GM23248 (cell line): Measurements from ENCODE around the gene GLRB. TPM values are rescaled to one million over a fixed set of nuclear protein-coding genes. Genes with fewer than 3 reads are reported as not detected.
"Not testable (repeated sequence)": the region's sequence is repeated elsewhere in the genome, so short reads cannot be mapped to it uniquely, and the experiment has no call there.

ENCODE experiments used
- DNase-seq: peaks from one replicate; pipeline ENCODE4 v3.0.0-alpha.2; 2015
- H2AFZ ChIP-seq: fragments of 200-600 bp; sonication (generic); 2 replicates; pipeline ENCODE4 v1.6.1; 2016; ENCODE audit warnings: antibody characterized with exemption
- H3F3A ChIP-seq: fragments of 200-600 bp; sonication (generic); 2 replicates; pipeline ENCODE4 v1.6.1; 2016; ENCODE audit warnings: mild to moderate bottlenecking, antibody characterized with exemption, mixed run types; ENCODE audit not compliant: insufficient read depth
- H3K27ac ChIP-seq: fragments of 200-600 bp; sonication (generic); 2 replicates; pipeline ENCODE4 v1.5.1; 2016; ENCODE audit warnings: mild to moderate bottlenecking
- H3K27me3 ChIP-seq: fragments of 200-600 bp; sonication (generic); replicated peaks from 2 replicates; pipeline ENCODE4 v1.6.1; 2016; ENCODE audit warnings: mild to moderate bottlenecking; ENCODE audit not compliant: insufficient read depth
- H3K36me3 ChIP-seq: fragments of 200-600 bp; sonication (generic); 2 replicates; pipeline ENCODE4 v1.6.1; 2016; ENCODE audit warnings: low read depth, mild to moderate bottlenecking
- H3K4me1 ChIP-seq: fragments of 200-600 bp; sonication (generic); 2 replicates; pipeline ENCODE4 v1.6.1; 2016; ENCODE audit warnings: mild to moderate bottlenecking; ENCODE audit not compliant: insufficient read depth
- H3K4me2 ChIP-seq: fragments of 200-600 bp; sonication (generic); one replicate; pipeline ENCODE4 v1.6.1; 2016; ENCODE audit warnings: mild to moderate bottlenecking; ENCODE audit not compliant: unreplicated experiment
- H3K4me3 ChIP-seq: fragments of 200-600 bp; sonication (generic); 2 replicates; pipeline ENCODE4 v1.5.1; 2016; ENCODE audit warnings: mild to moderate bottlenecking
- H3K79me2 ChIP-seq: fragments of 200-600 bp; sonication (generic); 2 replicates; pipeline ENCODE4 v1.6.1; 2016; ENCODE audit warnings: mild to moderate bottlenecking; ENCODE audit not compliant: insufficient read depth
- H3K9ac ChIP-seq: fragments of 200-600 bp; sonication (generic); 2 replicates; pipeline ENCODE4 v1.6.1; 2016; ENCODE audit warnings: mild to moderate bottlenecking
- H3K9me2 ChIP-seq: fragments of 200-600 bp; sonication (generic); 2 replicates; pipeline ENCODE4 v1.6.1; 2016; ENCODE audit warnings: mixed run types, mild to moderate bottlenecking, moderate library complexity; ENCODE audit not compliant: insufficient read depth
- H3K9me3 ChIP-seq: fragments of 200-600 bp; sonication (generic); one replicate; pipeline ENCODE4 v1.6.1; 2017; ENCODE audit warnings: low read depth
- H4K20me1 ChIP-seq: fragments of 200-600 bp; sonication (generic); 2 replicates; pipeline ENCODE4 v1.6.0; 2016; ENCODE audit not compliant: insufficient read depth
- EZH2 ChIP-seq: fragments of 200-600 bp; sonication (generic); IDR thresholded peaks from 2 replicates; pipeline ENCODE4 v1.6.1; 2018; ENCODE audit warnings: antibody characterized with exemption, mild to moderate bottlenecking; ENCODE audit not compliant: insufficient read depth, poor library complexity, severe bottlenecking
- EZH2phosphoT487 ChIP-seq: fragments of 200-600 bp; sonication (generic); IDR thresholded peaks from 2 replicates; pipeline ENCODE4 v1.6.1; 2018; ENCODE audit warnings: antibody characterized with exemption, moderate library complexity, mild to moderate bottlenecking, low read depth; ENCODE audit not compliant: insufficient read depth
- WGBS, 2 experiments: methylation state at CpG; one replicate each; pipeline ENCODE4 v1.1.6; 2015 to 2017; ENCODE audit warnings: low lambda C conversion rate in 2 of 2, low coverage in 1 of 2; ENCODE audit errors: missing lambda C conversion rate in 2 of 2; 5-methylcytosine and 5-hydroxymethylcytosine counted together
- in situ Hi-C: fragments of 300-500 bp; cut with MboI; formaldehyde crosslinking; loops from 2 replicates; pipeline ENCODE4 v1.15.0; 2020
- polyA plus RNA-seq: library from polyadenylated mRNA; unstranded; fragments of >200 nt; fragmentation: Nextera tagmentation; extraction: Ambion mirVana; gene quantifications from 2 replicates; pipeline ENCODE4 v1.2.1, GENCODE V29; 2016
- total RNA-seq: library from RNA; depleted of rRNA; stranded (reverse); fragments of >200 nt; shearing (Covaris generic); gene quantifications from 2 replicates; pipeline ENCODE4 v1.2.3, GENCODE V29; 2014

The GLRB gene
- total and polyA plus RNA-seq, 2 experiments from 2014 or later, result 7.6 to 12.3 TPM

DNA sequence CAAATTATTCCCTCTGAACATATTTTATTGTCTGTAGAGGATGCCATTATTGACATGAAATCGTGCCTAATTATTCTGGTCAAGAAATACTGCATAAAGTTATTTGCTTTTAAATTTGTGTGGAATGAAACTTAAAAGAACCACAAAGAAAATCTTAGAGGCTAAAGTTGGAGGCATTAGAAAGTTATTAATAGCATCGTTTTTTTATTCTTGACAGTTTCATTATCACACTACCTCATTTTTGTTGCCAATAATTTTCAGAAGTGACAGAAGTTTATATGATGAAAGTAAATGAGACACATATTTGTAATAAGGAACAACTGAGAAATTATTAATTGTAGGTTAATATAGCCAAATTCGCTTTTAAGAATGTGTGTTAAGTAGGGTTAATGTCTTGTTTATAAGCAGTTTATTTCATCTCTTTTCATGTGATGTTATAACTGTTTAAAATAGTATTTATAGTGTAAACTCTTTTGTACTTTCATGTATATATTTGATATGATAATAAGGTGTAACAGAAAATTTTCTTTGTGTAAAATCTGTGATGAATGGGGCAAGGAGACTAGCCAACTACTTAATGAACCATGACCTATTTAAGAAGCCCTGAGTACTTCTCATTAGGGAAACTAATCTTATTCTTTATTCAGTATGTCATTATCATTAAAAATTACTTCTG lies 90.1 kb downstream of the GLRB start:
- Histone ChIP-seq H3K79me2 (no peaks in the 10 kb centered on the region), H3K27me3 (no peaks in the 10 kb centered on the region), H3K36me3 (no peaks in the 10 kb centered on the region), H3K27ac (no peak overlapping the region), H3K4me2 (no peak overlapping the region), H2AFZ (no peak overlapping the region), H3K9me2 (no peaks in the 10 kb centered on the region), H3K9ac (no peak overlapping the region), H4K20me1 (no peaks in the 10 kb centered on the region), H3K9me3 (no peaks in the 10 kb centered on the region), H3K4me1 (no peaks in the 10 kb centered on the region), H3K4me3 (no peak overlapping the region), H3F3A (no peaks in the 10 kb centered on the region)
- WGBS, 2 experiments, result 66 to 67% methylated on average over 3 of the region's 3 CpGs
- no peak for TF ChIP-seq EZH2
- TF ChIP-seq EZH2phosphoT487, result no peak
- no peak for DNase-seq
- in situ Hi-C loops, result no loop called here

DNA sequence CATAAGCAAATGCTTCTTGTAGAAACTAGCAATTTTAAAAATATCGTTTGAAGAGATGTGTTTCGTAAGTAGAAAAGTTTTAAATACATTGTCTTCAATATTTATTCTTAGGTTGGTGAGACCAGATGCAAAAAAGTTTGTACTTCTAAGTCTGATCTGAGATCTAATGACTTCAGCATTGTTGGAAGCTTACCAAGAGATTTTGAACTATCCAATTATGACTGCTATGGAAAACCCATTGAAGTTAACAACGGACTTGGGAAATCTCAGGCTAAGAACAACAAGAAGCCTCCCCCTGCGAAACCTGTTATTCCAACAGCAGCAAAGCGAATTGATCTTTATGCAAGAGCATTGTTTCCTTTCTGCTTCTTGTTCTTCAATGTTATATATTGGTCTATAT lies 94.4 kb downstream of the GLRB start:
- Histone ChIP-seq H4K20me1 (no peaks in the 10 kb centered on the region), H3K27me3 (no peaks in the 10 kb centered on the region), H3K4me1 (no peaks in the 10 kb centered on the region), H3K27ac (no peak overlapping the region), H3K9me3 (no peaks in the 10 kb centered on the region), H3K79me2 (no peaks in the 10 kb centered on the region), H3F3A (no peaks in the 10 kb centered on the region), H3K9ac (no peak overlapping the region), H3K4me3 (no peak overlapping the region), H3K4me2 (no peak overlapping the region), H3K36me3 (no peaks in the 10 kb centered on the region), H3K9me2 (no peaks in the 10 kb centered on the region), H2AFZ (no peak overlapping the region)
- in situ Hi-C loops, result no loop called here
- TF ChIP-seq EZH2phosphoT487, result no peak
- no peak for TF ChIP-seq EZH2
- DNase-seq, result no peak
- WGBS, 2 experiments, result 75 to 81% methylated on average over 5 of the region's 5 CpGs

DNA sequence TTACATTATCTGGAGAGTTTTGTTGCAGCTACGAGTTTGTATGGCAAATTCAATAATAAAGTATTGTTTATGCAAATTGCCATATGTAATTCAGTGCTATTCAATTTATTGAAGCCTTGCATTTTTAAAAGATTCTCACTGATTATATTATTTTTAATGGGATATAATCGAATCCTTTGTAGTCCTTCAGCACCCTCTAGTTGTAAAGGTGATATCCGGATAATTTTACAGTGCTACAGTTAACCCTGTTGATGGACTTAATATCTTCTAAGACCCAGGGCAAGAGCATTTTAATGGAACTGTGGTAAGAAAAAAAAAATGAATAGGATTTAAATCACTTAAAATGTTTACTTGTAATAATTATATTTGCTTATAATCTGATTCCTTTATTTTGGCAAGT lies 96.1 kb downstream of the GLRB start:
- peak; percentile 33 for DNase-seq
- no peaks in the 10 kb centered on the region for H3K9me2 ChIP-seq
- no peak overlapping the region for H3K4me2 ChIP-seq
- H3K9me3 ChIP-seq, result no peaks in the 10 kb centered on the region
- H3F3A ChIP-seq, result no peaks in the 10 kb centered on the region
- H3K27me3 ChIP-seq, result no peaks in the 10 kb centered on the region
- H3K27ac ChIP-seq, result no peak overlapping the region
- no peak overlapping the region for H2AFZ ChIP-seq
- H3K36me3 ChIP-seq, result no peaks in the 10 kb centered on the region
- H4K20me1 ChIP-seq, result no peaks in the 10 kb centered on the region
- in situ Hi-C loops, result no loop called here
- no peaks in the 10 kb centered on the region for H3K4me1 ChIP-seq
- H3K79me2 ChIP-seq, result no peaks in the 10 kb centered on the region
- H3K4me3 ChIP-seq, result no peak overlapping the region
- WGBS, 2 experiments, result 7 to 13% methylated on average over 3 of the region's 3 CpGs
- H3K9ac ChIP-seq, result no peak overlapping the region
- no peak for TF ChIP-seq EZH2
- no peak for TF ChIP-seq EZH2phosphoT487

DNA sequence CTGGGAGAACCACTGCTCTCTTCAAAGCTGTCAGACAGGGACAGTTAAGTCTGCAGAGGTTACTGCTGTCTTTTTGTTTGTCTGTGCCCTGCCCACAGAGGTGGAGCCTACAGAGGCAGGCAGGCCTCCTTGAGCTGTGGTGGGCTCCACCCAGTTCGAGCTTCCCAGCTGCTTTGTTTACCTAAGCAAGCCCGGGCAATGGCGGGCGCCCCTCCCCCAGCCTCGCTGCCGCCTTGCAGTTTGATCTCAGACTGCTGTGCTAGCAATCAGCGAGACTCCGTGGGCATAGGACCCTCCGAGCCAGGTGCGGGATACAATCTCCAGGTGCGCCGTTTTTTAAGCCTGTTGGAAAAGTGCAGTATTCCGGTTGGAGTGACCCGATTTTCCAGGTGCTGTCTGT lies 104.3 kb downstream of the GLRB start:
- H2AFZ ChIP-seq, H3K4me1 ChIP-seq, DNase-seq, in situ Hi-C loops, H3K27ac ChIP-seq, H3K9ac ChIP-seq, H3K36me3 ChIP-seq, H4K20me1 ChIP-seq, H3K9me2 ChIP-seq, H3K9me3 ChIP-seq, H3K27me3 ChIP-seq, H3K79me2 ChIP-seq, H3F3A ChIP-seq, H3K4me2 ChIP-seq, H3K4me3 ChIP-seq: not testable (repeated sequence)
- 81 to 83% methylated on average over 14 of the region's 14 CpGs for WGBS, 2 experiments

DNA sequence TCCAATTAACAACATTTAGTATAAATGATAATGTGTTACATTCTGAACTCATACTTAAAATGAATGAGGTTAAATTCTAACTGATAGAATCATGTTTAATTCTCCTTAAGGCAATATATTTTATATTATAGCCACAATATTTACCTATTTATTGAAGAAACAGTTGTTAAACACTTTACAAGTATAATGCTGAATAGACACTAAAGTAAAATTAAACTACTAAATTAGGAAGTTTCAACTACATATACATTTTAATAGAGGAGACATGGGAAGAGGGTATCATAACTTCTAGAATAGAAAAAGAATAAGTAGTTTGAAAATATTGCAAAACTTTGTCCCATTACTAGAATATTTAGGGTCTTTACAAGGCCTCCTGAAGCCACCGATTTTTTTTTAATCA lies 108.3 kb downstream of the GLRB start:
- Histone ChIP-seq H3K9me2 (no peaks in the 10 kb centered on the region), H3K9me3 (no peaks in the 10 kb centered on the region), H3K79me2 (no peaks in the 10 kb centered on the region), H3K9ac (no peak overlapping the region), H2AFZ (no peak overlapping the region), H3K4me1 (no peaks in the 10 kb centered on the region), H3K36me3 (no peaks in the 10 kb centered on the region), H3F3A (no peaks in the 10 kb centered on the region), H4K20me1 (no peaks in the 10 kb centered on the region), H3K27me3 (no peaks in the 10 kb centered on the region), H3K27ac (no peak overlapping the region), H3K4me2 (no peak overlapping the region), H3K4me3 (no peak overlapping the region)
- in situ Hi-C loops, result no loop called here
- DNase-seq, result no peak
- TF ChIP-seq EZH2, result no peak
- no peak for TF ChIP-seq EZH2phosphoT487
- WGBS, 2 experiments, result 32 to 33% methylated on average over 1 of the region's 1 CpG
